Stimulated activated CD8-positive, alpha-beta memory T cell treated with anti-CD3 and anti-CD28 coated beads, Interleukin-12 subunit alpha, Interleukin-12 subunit beta, amount 100 ng/mL, for 4 hours (primary cell): ENCODE data around the gene GGTLC1.
"Not testable (repeated sequence)": the region's sequence is repeated elsewhere in the genome, so short reads cannot be mapped to it uniquely, and the experiment has no call there.

ENCODE experiments used
- DNase-seq: peaks from one replicate; pipeline ENCODE4 v3.0.0-alpha.2; 2020; ENCODE audit warnings: low read depth

The GGTLC1 gene

DNA sequence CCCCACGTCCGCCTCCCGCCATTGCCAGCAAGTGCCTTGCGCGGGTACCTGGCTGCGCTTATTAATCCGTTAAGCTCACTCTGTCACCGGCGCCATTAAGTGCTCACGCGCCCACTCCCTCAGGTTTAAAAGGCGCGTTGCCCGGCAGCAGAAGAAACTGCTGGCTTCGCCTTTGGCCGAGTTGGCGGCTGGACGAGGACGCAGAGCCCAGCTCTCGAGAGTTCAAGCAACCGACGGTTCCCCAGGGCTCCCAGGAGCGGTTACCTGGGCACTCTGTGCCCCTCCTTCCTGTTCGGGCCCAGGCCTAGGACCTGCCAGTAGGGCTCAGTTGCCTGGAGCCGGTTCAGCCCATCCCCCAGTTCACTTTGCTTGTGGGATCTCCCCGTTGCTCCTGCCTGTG is at the start of gene GGTLC1:
GGTLC1 (minus strand) TSS at position 219 of the 400 bp plus-strand sequence. CDS start 2,168 bp downstream, outside the sequence.
- DNase-seq = no peak

GRCh38 chr20:24034820-24035219 is 46.2 kb upstream of the GGTLC1 start:
- DNase-seq = no peak

- no peak for DNase-seq
Measured at GRCh38 chr20:24033565-24033964, 45.0 kb upstream of the GGTLC1 start.

DNA sequence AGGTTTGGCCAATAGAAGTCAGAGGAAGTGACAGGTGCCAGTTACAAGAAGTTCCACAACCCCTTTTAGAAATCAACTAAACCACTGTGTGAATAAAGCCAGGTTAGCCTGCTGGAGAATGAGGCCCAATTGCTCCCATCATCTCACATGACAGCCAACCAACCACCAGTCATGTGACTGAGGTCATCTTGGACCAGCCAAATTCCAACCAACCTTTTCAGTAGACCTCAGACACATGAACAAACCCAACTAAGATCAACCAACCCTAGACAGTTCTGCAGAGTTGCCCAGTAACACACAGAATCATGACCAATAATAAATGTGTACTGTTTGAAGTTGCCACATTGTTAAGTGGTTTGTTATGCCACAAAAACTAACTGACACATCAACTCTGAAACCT is 44.6 kb upstream of the GGTLC1 start:
- DNase-seq = no peak

GRCh38 chr20:24032400-24032898 is 43.9 kb upstream of the GGTLC1 start:
- DNase-seq = no peak

DNA sequence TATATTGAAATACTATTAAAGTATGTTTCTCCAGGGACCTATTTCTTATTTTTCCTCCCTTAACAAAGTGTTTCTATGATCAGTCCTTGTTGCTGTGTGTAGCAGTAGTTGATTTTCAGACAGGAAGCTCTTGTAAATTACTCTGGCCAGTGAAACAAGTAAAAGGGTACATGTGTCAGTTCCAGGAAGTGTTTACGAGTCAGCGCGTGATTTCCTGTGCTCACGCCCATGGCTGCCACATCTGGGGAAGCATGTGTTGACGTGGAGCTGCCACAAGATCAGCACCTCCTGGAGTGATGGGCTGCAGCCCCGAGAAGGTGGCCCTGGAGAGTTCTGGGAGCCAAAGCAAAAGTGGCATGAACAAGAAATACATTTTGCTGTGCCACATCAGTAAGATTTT is 38.6 kb upstream of the GGTLC1 start:
- peak; percentile 61 for DNase-seq

GRCh38 chr20:24022621-24023180 is 34.1 kb upstream of the GGTLC1 start:
- DNase-seq = no peak

DNA sequence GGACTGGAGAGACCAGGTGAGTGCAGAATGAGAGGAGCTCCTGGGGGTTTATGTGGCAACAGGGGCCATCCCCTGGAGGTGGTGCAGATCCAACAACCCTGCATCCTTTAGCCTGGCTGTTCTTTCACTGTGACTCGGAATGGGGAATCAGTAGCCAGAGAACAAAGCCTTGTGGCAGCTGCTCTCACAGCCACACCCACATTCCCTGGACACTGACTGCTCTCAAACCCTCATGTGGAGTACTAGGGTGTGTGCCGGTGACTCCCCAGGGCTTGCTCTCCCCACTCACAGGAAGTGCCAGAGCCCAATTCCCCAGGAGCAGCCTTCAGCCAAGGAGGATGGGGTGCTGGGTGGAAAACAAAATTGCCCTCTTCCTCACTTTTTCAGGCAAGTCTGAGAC is 30.2 kb upstream of the GGTLC1 start:
- no peak for DNase-seq

DNA sequence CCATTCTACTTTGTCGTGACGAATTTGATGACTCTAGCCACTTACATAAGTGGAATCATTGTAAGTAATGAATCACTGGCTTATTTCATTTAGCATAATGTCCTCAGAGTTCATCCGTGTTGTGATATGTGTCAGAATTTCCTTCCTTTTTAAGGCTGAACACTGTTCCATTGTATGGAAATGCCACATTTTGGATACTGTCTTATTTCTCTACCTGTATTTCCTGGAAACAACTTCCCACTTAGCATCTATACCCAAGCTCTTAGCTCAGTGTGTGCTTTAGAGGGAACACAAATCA is 28.8 kb upstream of the GGTLC1 start:
- no peak for DNase-seq

GRCh38 chr20:24016607-24017457 is 28.3 kb upstream of the GGTLC1 start:
- DNase-seq = no peak

DNA sequence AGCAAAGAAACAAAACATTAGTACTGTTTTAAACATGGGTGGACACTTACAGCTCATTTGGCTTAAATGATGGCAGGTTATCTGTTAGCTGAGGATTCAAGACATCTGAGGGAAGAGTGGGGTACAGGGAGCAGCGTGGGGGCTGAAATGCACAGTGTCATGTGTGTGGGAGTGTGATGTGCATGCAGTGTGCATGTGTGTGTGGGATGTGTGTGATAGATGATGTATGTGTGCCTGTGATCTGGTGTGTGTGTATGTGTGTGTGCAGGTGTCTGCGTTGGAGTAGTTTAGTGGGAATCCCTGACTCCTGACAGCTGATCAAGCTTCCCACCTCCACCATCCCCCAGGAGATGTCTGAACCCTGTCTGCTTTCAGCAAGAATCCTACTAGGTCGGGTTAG is 25.4 kb upstream of the GGTLC1 start:
- no peak for DNase-seq

GRCh38 chr20:24011282-24011681 is 22.7 kb upstream of the GGTLC1 start:
- DNase-seq = no peak

DNA sequence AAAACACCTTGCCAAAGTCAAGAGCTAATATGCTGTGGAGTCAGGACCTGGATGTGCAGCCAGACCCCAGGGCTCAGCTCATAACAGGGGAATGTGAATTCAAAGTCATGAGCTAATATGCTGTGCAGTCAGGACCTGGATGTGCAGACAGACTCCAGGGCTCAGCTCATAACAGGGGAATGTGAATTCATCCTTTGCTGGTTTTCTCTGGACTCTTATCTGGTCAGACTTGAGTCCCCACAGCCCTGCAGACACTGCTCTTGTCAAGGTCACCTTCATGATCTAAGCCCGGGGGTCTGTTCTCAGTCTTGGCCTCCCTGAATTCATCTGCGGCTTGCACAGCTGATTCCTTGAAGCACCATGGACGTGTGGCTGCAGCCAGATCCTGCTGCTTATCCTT is 19.2 kb upstream of the GGTLC1 start:
- no peak for DNase-seq

- no peak for DNase-seq
Measured at GRCh38 chr20:24007073-24007595, 18.6 kb upstream of the GGTLC1 start.

GRCh38 chr20:24006626-24007025 is 18.0 kb upstream of the GGTLC1 start:
- DNase-seq = no peak

GRCh38 chr20:24004471-24004870 is 15.9 kb upstream of the GGTLC1 start:
- DNase-seq = no peak

- no peak for DNase-seq
Measured at GRCh38 chr20:24002896-24003295, 14.3 kb upstream of the GGTLC1 start.

- no peak for DNase-seq
Measured at GRCh38 chr20:24001712-24002405, 13.3 kb upstream of the GGTLC1 start.

DNA sequence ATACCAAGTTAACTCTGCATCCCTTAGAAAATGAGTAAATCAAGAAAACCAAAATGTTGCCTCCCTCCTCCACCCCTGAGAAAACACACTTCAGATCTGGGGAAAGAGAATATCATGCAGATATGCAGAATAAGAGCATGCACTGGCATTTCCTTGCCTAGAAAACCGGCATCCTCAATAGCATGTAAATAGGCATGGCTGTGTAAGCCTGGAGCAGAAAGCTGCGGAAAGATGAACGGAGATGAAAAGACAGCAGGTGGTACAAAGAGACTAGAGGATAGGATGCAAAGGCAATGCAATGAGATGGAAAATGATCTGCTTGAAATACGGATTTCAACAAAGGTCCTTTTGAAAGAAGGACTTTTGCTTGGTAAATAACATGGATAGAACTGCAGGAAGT is 10.3 kb upstream of the GGTLC1 start:
- DNase-seq = no peak

DNA sequence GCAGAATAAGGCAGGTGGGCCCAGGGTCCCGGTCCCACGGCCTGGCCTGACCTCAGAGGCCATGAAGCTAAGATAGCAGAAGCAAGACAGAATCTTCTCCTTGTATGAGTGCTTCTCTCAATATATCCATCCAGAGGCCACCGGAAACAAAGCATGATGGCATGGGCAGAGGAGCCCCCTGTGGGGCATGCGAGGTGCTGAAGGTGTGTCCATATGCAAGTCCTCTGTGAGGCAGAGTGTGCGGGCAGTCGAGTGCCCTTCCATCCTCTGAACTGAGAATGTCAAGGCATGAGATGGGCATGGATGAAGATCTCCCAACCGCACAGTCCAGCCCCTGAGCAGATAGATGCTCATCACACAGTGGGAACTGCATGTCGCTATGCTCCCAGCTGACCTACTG is 9.8 kb upstream of the GGTLC1 start:
- no peak for DNase-seq

- peak; percentile 15 for DNase-seq
Measured at GRCh38 chr20:23995905-23996666, 7.5 kb upstream of the GGTLC1 start.

GRCh38 chr20:23995291-23995690 is 6.7 kb upstream of the GGTLC1 start:
- DNase-seq = not testable (repeated sequence)
